Hypothalamus (tissue), 51 donors: ENCODE results near the gene TMEM43.
A peak's percentile ranks its signal among the peaks of the same experiment; 100 is the strongest.
"Not testable (repeated sequence)": the region's sequence is repeated elsewhere in the genome, so short reads cannot be mapped to it uniquely, and the experiment has no call there.

ENCODE experiments used
- DNase-seq, 51 donors: peaks; one replicate each; lab custom pipeline; 2025; lab: John Stamatoyannopoulos, UW

The TMEM43 gene

GRCh38 chr3:14120921-14121448 is 3.9 kb upstream of the TMEM43 start:
- DNase-seq, result not testable (repeated sequence)

- no peak for DNase-seq
These were observed 3.0 kb upstream of the TMEM43 start for GRCh38 chr3:14121859-14122258.

- DNase-seq, result no peak
These were observed 2.6 kb upstream of the TMEM43 start for GRCh38 chr3:14122301-14122700.

GRCh38 chr3:14123308-14124222 is 1.3 kb upstream of the TMEM43 start:
- no peak for DNase-seq

GRCh38 chr3:14124223-14124614 is 633 bp upstream of the TMEM43 start:
- DNase-seq, result peak in 41 of 51 donors; percentile 27 to 90 (median 66)

GRCh38 chr3:14125193-14126016 is 553 bp downstream of the TMEM43 start:
- DNase-seq, result peak in 19 of 51 donors; percentile 17 to 71 (median 53)

GRCh38 chr3:14126017-14126886 is 1.4 kb downstream of the TMEM43 start:
- no peak for DNase-seq

GRCh38 chr3:14126887-14127505 is 2.1 kb downstream of the TMEM43 start:
- no peak for DNase-seq

GRCh38 chr3:14127516-14128161 is 2.8 kb downstream of the TMEM43 start:
- DNase-seq, result no peak

- no peak for DNase-seq
These were observed 3.9 kb downstream of the TMEM43 start for GRCh38 chr3:14128724-14129123.

GRCh38 chr3:14129296-14129695 is 4.4 kb downstream of the TMEM43 start:
- no peak for DNase-seq

GRCh38 chr3:14130230-14130629 is 5.4 kb downstream of the TMEM43 start:
- no peak for DNase-seq

GRCh38 chr3:14130707-14131106 is 5.9 kb downstream of the TMEM43 start:
- DNase-seq, result no peak

- no peak for DNase-seq
These were observed 6.3 kb downstream of the TMEM43 start for GRCh38 chr3:14131134-14131533.

- no peak for DNase-seq
These were observed 7.3 kb downstream of the TMEM43 start for GRCh38 chr3:14132120-14132519.

GRCh38 chr3:14132689-14133088 is 7.8 kb downstream of the TMEM43 start:
- DNase-seq, result no peak

- DNase-seq, result no peak
These were observed 8.4 kb downstream of the TMEM43 start for GRCh38 chr3:14133188-14133800.

GRCh38 chr3:14133876-14134275 is 9.0 kb downstream of the TMEM43 start:
- peak in 1 of 51 donors; percentile 50 for DNase-seq

GRCh38 chr3:14134291-14134690 is 9.4 kb downstream of the TMEM43 start:
- no peak for DNase-seq
